C4-2B (cell line): ENCODE measurements around the gene CCL3.
"Not testable (repeated sequence)": the region's sequence is repeated elsewhere in the genome, so short reads cannot be mapped to it uniquely, and the experiment has no call there.

ENCODE experiments used
- H3K27ac ChIP-seq: fragments of 450-650 bp; 2 replicates; pipeline ENCODE4 v1.5.1; 2017
- CTCF ChIP-seq: fragments of 450-650 bp; conservative IDR thresholded peaks from 2 replicates; pipeline ENCODE4 v1.5.1; 2017; ENCODE audit warnings: mild to moderate bottlenecking
- ZFX ChIP-seq: fragments of 450-650 bp; IDR thresholded peaks from 2 replicates; pipeline ENCODE4 v1.6.1; 2017

Gene CCL3

GRCh38 chr17:36086791-36087190 is 3.2 kb downstream of the CCL3 start:
- no peak overlapping the region for H3K27ac ChIP-seq
- TF ChIP-seq ZFX (no peak), CTCF (no peak)

GRCh38 chr17:36085765-36086164 is 4.2 kb downstream of the CCL3 start:
- H3K27ac ChIP-seq, result no peak overlapping the region
- no peak for TF ChIP-seq CTCF
- no peak for TF ChIP-seq ZFX

GRCh38 chr17:36083691-36084090 is 6.3 kb downstream of the CCL3 start:
- H3K27ac ChIP-seq, result not testable (repeated sequence)

GRCh38 chr17:36082482-36083120 is 7.3 kb downstream of the CCL3 start:
- not testable (repeated sequence) for H3K27ac ChIP-seq

GRCh38 chr17:36081681-36082471 is 8.1 kb downstream of the CCL3 start:
- not testable (repeated sequence) for H3K27ac ChIP-seq

- TF ChIP-seq ZFX (no peak), CTCF (no peak)
- H3K27ac ChIP-seq, result no peak overlapping the region
These were observed 15.6 kb downstream of the CCL3 start for GRCh38 chr17:36074365-36074764.

GRCh38 chr17:36072431-36073121 is 17.4 kb downstream of the CCL3 start:
- no peak overlapping the region for H3K27ac ChIP-seq
- TF ChIP-seq CTCF (peak; percentile 91), ZFX (no peak)

GRCh38 chr17:36071751-36072150 is 18.2 kb downstream of the CCL3 start:
- no peak overlapping the region for H3K27ac ChIP-seq
- no peak for TF ChIP-seq ZFX
- TF ChIP-seq CTCF, result no peak

- no peak overlapping the region for H3K27ac ChIP-seq
- TF ChIP-seq CTCF (no peak), ZFX (no peak)
These were observed 19.5 kb downstream of the CCL3 start for GRCh38 chr17:36070427-36070826.
